ENCODE measurements around the gene TARS3. TPM values are rescaled to one million over a fixed set of nuclear protein-coding genes. Genes with fewer than 3 reads are reported as not detected.

The TARS3 gene
- total RNA-seq, 4 donors from 2014 or later, result 16.7 to 26.6 (median 23.5) TPM

DNA sequence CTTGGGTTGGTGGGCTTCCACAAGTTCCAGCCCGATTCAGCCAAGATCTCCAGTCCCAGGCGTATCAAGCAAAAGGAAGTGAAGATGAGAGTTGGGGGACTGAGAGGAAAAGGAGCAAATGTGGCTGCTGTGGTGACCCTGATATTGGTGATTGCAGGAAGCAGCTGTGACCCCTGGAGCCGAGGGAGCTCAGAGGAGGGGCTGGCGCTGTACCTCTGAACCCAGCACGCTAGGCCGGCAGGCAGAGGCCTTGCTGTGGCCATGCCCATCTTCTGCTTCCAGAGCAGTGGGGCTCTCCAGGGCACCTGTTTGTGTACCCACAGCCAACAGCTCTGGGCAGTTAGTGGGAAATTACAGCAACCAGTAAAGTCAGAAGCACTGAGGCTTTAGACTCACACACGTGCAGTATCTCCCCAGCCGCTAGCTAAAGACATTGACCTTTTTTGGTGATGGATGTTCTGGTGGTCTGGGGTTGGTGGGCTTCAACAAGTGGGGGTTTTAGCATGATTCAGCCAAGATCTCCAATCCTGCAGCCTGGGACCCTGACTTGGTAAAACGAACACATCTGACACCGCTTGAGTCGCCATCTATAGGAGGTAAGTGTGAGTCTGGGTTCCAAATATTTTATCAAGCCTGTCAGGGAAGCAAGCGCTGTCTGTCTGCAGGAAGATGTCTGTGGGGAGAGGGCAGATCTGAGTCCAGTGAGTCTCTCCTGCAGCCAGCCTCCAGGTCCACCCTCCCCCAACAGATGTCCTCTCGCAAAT lies 105.2 kb downstream of the TARS3 start:
- no peak for TF ChIP-seq CTCF (IDR thresholded peaks at IDR 0.05)
- Histone ChIP-seq H3K27me3 (no peaks in the 10 kb centered on the region), H3K4me1 (peaks cover 26 to 49% (median 38%) of the 10 kb centered on the region in 4 donors), H3K36me3 (no peaks in the 10 kb centered on the region), H3K4me3 (no peak overlapping the region), H3K9me3 (peaks cover 0 to 10% (median 0%) of the 10 kb centered on the region in 4 donors), H3K27ac (replicated peaks in 1 of 4) (no peak overlapping the region)
- 83% methylated on average over 13 of the region's 13 CpGs for WGBS
- DNase-seq (ENCODE audit: extremely low spot score), result no peak
- intact Hi-C loops (cut with DNase I), result no loop called here

DNA sequence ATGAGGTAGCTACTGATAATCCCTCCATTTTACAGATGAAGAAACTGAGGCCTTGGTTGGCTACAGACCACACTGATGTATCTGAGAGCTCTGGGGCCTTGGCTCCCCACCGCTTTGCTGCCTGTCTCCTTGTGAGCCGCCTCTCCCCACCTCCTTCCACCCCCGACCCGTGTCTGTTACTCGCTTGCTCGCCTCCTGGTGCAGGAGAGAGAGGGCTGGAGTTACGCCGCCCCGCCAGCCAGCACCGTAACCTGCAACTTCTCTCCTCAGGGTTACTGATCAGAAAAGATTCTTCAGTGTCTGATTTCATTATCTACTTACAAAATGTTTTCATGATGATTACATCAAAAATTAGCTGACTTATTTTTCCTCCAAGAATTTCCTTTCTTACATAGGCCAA lies 106.2 kb downstream of the TARS3 start:
- H3K9me3 ChIP-seq, result peaks cover 0 to under 1% (median 0%) of the 10 kb centered on the region in 4 donors
- H3K4me1 ChIP-seq, result peaks cover 35 to 59% (median 48%) of the 10 kb centered on the region in 4 donors
- intact Hi-C loops (cut with DNase I), result no loop called here
- no peaks in the 10 kb centered on the region for H3K36me3 ChIP-seq
- no peak for DNase-seq (ENCODE audit: extremely low spot score)
- H3K4me3 ChIP-seq, result no peak overlapping the region
- WGBS, result 90% methylated on average over 10 of the region's 10 CpGs
- no peaks in the 10 kb centered on the region for H3K27me3 ChIP-seq
- no peak overlapping the region for H3K27ac ChIP-seq (replicated peaks in 1 of 4)
- TF ChIP-seq CTCF (IDR thresholded peaks at IDR 0.05) (no peak), EP300 (IDR thresholded peaks at IDR 0.05) (no peak), POLR2AphosphoS5 (IDR thresholded peaks at IDR 0.05) (no peak), POLR2A (IDR thresholded peaks at IDR 0.05; ENCODE audit: low read depth) (no peak)

DNA sequence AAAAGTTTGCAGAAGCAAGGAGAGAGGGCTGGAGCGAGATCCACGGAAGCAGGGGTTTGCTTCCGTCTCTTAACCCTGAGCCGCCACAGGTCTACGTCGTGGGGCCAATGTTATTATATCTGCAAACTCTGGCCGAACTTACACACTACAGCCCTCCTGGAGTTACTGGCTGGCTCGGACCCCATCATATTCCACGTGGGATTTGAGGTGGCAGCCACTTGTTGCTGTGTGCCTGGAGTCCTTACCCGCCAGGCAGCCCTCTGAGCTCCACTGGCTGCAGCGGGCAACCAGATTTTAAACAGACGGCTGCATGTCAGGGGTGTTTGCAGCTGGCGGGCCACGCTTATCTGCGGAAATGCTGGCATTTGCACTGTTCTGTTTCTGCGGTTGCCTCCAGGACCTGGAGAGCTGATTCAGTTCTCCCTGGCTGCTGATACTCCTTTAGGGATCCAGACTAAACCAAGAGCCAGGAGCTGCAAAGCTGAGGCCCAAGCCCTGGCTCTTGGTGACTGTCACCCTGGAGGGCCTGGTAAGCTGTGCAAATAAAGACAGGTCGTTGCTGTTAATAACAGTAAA lies 106.8 kb downstream of the TARS3 start:
- Histone ChIP-seq H3K4me3 (no peak overlapping the region), H3K27ac (replicated peaks in 1 of 4) (no peak overlapping the region), H3K27me3 (no peaks in the 10 kb centered on the region), H3K9me3 (no peaks in the 10 kb centered on the region), H3K36me3 (no peaks in the 10 kb centered on the region), H3K4me1 (peaks cover 41 to 65% (median 54%) of the 10 kb centered on the region in 4 donors)
- WGBS, result 82% methylated on average over 17 of the region's 17 CpGs
- TF ChIP-seq CTCF (IDR thresholded peaks at IDR 0.05), result no peak
- no peak for TF ChIP-seq EP300 (IDR thresholded peaks at IDR 0.05)
- TF ChIP-seq POLR2AphosphoS5 (IDR thresholded peaks at IDR 0.05), result no peak
- no peak for TF ChIP-seq POLR2A (IDR thresholded peaks at IDR 0.05; ENCODE audit: low read depth)
- intact Hi-C loops (cut with DNase I), result no loop called here
- DNase-seq (ENCODE audit: extremely low spot score), result no peak

DNA sequence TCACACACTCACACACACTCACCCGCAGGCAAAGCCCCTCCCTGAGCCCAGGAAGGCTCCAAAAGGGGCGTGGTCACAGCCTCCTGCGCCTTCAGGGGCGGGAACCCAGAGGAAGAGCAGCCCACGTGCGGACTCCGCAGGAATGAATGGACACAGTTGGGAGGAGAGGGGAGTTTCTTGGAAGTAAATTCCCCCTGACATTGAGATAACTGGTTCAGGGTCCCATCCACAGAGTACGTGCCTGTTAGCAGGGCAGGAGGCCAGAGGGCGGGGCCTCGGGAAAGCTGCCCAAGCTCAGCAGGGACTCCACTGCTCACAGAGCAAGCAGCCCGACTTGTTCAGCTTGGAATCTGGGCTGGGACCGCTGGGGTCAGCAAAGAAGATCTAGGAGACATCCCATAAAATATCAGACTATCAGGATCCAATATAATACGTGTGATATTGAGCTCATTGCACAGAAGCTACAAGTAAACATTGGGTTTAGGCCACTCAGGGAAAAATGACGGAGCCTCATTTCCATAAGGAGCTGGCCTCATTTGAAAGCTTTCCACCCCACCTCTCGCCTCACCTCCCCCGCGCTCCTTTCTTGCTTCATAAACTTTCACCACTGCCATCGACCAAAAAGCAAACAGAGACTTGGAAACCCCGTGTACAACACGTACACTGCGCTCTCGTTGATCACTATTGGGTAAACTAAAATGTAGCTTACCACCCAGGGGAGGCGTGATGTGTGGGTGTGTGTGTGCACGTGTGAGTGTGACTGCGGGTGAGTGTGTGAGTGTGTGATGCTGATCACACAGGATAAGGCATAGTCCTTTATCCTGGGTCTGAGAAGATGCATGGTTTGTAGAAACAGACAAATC lies 108.1 kb downstream of the TARS3 start:
- 48% methylated on average over 17 of the region's 25 CpGs for WGBS
- DNase-seq (ENCODE audit: extremely low spot score), result no peak

More for the DNA sequence above, 108.1 kb downstream of the TARS3 start:
- Histone ChIP-seq H3K9me3 (no peaks in the 10 kb centered on the region), H3K4me3 (peak overlapping the region in 3 of 4 donors; percentile 18 to 35 (median 23)), H3K36me3 (no peaks in the 10 kb centered on the region), H3K27ac (replicated peaks in 1 of 4) (peak overlapping the region in 2 of 4 donors; percentile 24 to 52), H3K4me1 (peaks cover 44 to 60% (median 54%) of the 10 kb centered on the region in 4 donors), H3K27me3 (no peaks in the 10 kb centered on the region)
- intact Hi-C loops (cut with DNase I), result no loop called here
- TF ChIP-seq CTCF (IDR thresholded peaks at IDR 0.05) (no peak), POLR2AphosphoS5 (IDR thresholded peaks at IDR 0.05) (no peak), POLR2A (IDR thresholded peaks at IDR 0.05; ENCODE audit: low read depth) (no peak), EP300 (IDR thresholded peaks at IDR 0.05) (no peak)
